Fibroblast of villous mesenchyme (primary cell): ENCODE measurements around the gene SCNN1B. TPM values are rescaled to one million over a fixed set of nuclear protein-coding genes. Genes with fewer than 3 reads are reported as not detected.

Experiments
- DNase-seq: peaks from one replicate; pipeline ENCODE4 v3.0.0-alpha.2; 2010; ENCODE audit warnings: low read depth
- H3K4me3 ChIP-seq: 2 replicates; pipeline ENCODE4 v1.5.1; 2011; ENCODE audit warnings: low read depth, mild to moderate bottlenecking, low read length
- total RNA-seq: library from RNA; depleted of rRNA; stranded (reverse); fragments of >200 nt; gene quantifications from 2 replicates; pipeline ENCODE4 v1.2.3, GENCODE V29; 2012
- TF ChIP-seq, protein P1 (sequence below): IDR thresholded peaks from 2 replicates; pipeline ENCODE4 v1.5.1; 2012; ENCODE audit warnings: low read depth, mild to moderate bottlenecking, low read length; ENCODE audit not compliant: insufficient read depth

Gene SCNN1B
- total RNA-seq, 1 donor, result not detected

DNA sequence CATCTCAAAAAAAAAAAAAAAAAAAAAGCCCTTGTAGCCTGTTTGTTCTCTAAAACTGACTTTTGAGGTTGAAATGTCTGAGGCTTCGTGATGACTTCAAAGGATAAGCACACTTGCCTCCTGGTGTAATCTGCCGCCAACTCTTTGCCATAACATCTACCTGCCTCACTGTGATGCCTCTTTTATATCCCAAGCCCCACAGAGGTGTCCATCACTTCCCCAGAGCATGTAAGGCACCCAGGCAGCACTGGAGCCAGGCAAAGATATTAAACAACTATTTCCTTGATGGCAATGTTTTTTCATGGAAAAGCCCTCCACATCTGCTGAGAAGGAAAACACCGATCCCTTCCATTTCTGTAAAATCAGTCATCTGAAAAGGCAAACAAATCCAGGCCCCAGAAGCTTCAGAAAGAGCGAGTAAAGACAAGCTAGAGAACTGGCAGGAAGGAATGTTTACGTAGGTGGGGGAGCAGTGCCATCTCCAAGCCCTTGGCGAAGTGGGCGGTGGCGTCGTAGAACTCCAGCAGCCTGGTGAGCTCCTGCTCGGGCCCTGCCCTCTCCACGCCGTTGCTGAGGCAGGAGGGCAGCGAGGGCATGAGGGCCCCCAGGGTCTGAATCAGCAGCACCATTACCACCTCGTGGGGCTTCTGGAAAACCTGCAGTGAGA, 122.3 kb downstream of the SCNN1B start:
- TF ChIP-seq, protein P1, sequence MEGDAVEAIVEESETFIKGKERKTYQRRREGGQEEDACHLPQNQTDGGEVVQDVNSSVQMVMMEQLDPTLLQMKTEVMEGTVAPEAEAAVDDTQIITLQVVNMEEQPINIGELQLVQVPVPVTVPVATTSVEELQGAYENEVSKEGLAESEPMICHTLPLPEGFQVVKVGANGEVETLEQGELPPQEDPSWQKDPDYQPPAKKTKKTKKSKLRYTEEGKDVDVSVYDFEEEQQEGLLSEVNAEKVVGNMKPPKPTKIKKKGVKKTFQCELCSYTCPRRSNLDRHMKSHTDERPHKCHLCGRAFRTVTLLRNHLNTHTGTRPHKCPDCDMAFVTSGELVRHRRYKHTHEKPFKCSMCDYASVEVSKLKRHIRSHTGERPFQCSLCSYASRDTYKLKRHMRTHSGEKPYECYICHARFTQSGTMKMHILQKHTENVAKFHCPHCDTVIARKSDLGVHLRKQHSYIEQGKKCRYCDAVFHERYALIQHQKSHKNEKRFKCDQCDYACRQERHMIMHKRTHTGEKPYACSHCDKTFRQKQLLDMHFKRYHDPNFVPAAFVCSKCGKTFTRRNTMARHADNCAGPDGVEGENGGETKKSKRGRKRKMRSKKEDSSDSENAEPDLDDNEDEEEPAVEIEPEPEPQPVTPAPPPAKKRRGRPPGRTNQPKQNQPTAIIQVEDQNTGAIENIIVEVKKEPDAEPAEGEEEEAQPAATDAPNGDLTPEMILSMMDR, result no peak
- DNase-seq, result no peak

DNA sequence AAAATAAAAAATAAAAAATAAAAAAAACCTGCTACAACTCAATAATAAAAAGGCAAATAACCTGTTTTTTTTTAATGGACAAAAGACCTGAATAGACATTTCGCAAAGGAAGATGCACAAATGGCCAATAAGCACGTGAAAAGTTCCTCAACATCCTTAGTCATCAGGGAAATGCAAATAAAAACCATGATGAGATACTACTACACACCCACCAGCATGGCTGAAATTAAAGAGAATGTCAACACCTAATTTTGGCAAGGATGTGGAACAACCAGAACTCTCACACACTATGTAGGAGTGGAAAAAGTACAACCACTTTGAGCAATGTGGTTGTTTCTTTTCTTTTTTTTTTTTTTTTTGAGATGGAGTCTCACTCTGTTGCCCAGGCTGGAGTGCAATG, 126.2 kb downstream of the SCNN1B start:
- TF ChIP-seq, protein P1, result no peak
- H3K4me3 ChIP-seq, result no peak overlapping the region
- DNase-seq, result peak; percentile 49

More for the DNA sequence above, 122.3 kb downstream of the SCNN1B start:
- H3K4me3 ChIP-seq, result no peak overlapping the region

Other genes starting within 250 kb of the SCNN1B start
- gene USP31, start 152.8 kb upstream of the SCNN1B start, total RNA-seq, result 9.3 and 11.2 TPM in 2 replicates
- not detected in 2 replicates for gene SCNN1G, start 119.6 kb upstream of the SCNN1B start, total RNA-seq
- gene COG7, start 150.9 kb downstream of the SCNN1B start, total RNA-seq, result 23.5 and 29.4 TPM in 2 replicates
- 21.6 and 24.2 TPM in 2 replicates for gene GGA2, start 208.2 kb downstream of the SCNN1B start, total RNA-seq